HFFc6 (cell line): ENCODE data around the gene CCR2. TPM values are rescaled to one million over a fixed set of nuclear protein-coding genes. Genes with fewer than 3 reads are reported as not detected.
A peak's percentile ranks its signal among the peaks of the same experiment; 100 is the strongest.

Experiments used
- DNase-seq: peaks from one replicate; pipeline ENCODE4 v3.0.0-alpha.2; 2018
- H3K27ac Mint-ChIP-seq: 2 replicates; pipeline ENCODE4 v1.8.0; 2020; ENCODE audit warnings: mild to moderate bottlenecking, mixed read lengths
- H3K27me3 Mint-ChIP-seq: 2 replicates; pipeline ENCODE4 v1.8.0; 2021; ENCODE audit warnings: mild to moderate bottlenecking, moderate library complexity, mixed read lengths; ENCODE audit not compliant: insufficient read depth
- H3K36me3 Mint-ChIP-seq: 2 replicates; pipeline ENCODE4 v1.8.0; 2021; ENCODE audit warnings: low read depth, mixed read lengths
- H3K4me1 Mint-ChIP-seq: 2 replicates; pipeline ENCODE4 v1.8.0; 2020; ENCODE audit warnings: low read depth, mixed read lengths
- H3K4me3 Mint-ChIP-seq: 2 replicates; pipeline ENCODE4 v1.8.0; 2020; ENCODE audit warnings: mild to moderate bottlenecking, moderate library complexity, mixed read lengths
- H3K9me3 Mint-ChIP-seq: 2 replicates; pipeline ENCODE4 v1.8.0; 2020; ENCODE audit warnings: mild to moderate bottlenecking, mixed read lengths
- CTCF ChIP-seq: fragments of 200-600 bp; sonication (generic); IDR thresholded peaks from 2 replicates; pipeline ENCODE4 v1.5.0; 2021; ENCODE audit warnings: antibody characterized with exemption, mild to moderate bottlenecking
- total RNA-seq, 6 experiments: library from RNA; stranded (reverse); fragmentation: NEBNext Ultra II Directional; extraction: Animal tissue kit (Norgen Biotek cat#: 25700); gene quantifications; 2 replicates in 1 of 6; 3 replicates in 5 of 6; pipeline ENCODE4 v1.2.3, GENCODE V29; 2021

Gene CCR2
- total RNA-seq, 6 experiments from 2014 or later, result not detected

- H3K9me3 Mint-ChIP-seq, result no peaks in the 10 kb centered on the region
- peak; percentile 56 for DNase-seq
- TF ChIP-seq CTCF, result peak; percentile 86
- H3K4me3 Mint-ChIP-seq, result no peak overlapping the region
- H3K27me3 Mint-ChIP-seq, result peaks cover 25% of the 10 kb centered on the region
- no peaks in the 10 kb centered on the region for H3K4me1 Mint-ChIP-seq
- H3K27ac Mint-ChIP-seq, result no peak overlapping the region
- H3K36me3 Mint-ChIP-seq, result no peaks in the 10 kb centered on the region
Observed at GRCh38 chr3:46378426-46378942, 24.6 kb downstream of the CCR2 start.

- peaks cover 14% of the 10 kb centered on the region for H3K27me3 Mint-ChIP-seq
- H3K4me3 Mint-ChIP-seq, result peak overlapping the region; percentile 43; the same call in 1 of the 2 replicates
- no peaks in the 10 kb centered on the region for H3K4me1 Mint-ChIP-seq
- H3K36me3 Mint-ChIP-seq, result no peaks in the 10 kb centered on the region
- no peaks in the 10 kb centered on the region for H3K9me3 Mint-ChIP-seq
- no peak for DNase-seq
- no peak for TF ChIP-seq CTCF
- no peak overlapping the region for H3K27ac Mint-ChIP-seq
Observed at GRCh38 chr3:46380471-46381221, 26.7 kb downstream of the CCR2 start.

GRCh38 chr3:46381625-46382024, 27.7 kb downstream of the CCR2 start:
- H3K27ac Mint-ChIP-seq, result no peak overlapping the region
- H3K4me3 Mint-ChIP-seq, result no peak overlapping the region
- peaks cover 12% of the 10 kb centered on the region for H3K27me3 Mint-ChIP-seq
- TF ChIP-seq CTCF, result no peak
- H3K36me3 Mint-ChIP-seq, result no peaks in the 10 kb centered on the region
- DNase-seq, result no peak
- no peaks in the 10 kb centered on the region for H3K9me3 Mint-ChIP-seq
- peaks cover 8% of the 10 kb centered on the region for H3K4me1 Mint-ChIP-seq

GRCh38 chr3:46383211-46383950, 29.5 kb downstream of the CCR2 start:
- Mint-ChIP-seq H3K36me3 (no peaks in the 10 kb centered on the region), H3K27me3 (peaks cover 13% of the 10 kb centered on the region)
- no peak for TF ChIP-seq CTCF

GRCh38 chr3:46383951-46384330, 30.0 kb downstream of the CCR2 start:
- Mint-ChIP-seq H3K4me1 (peaks cover 10% of the 10 kb centered on the region), H3K27me3 (peaks cover 13% of the 10 kb centered on the region), H3K4me3 (no peak overlapping the region), H3K36me3 (no peaks in the 10 kb centered on the region), H3K9me3 (no peaks in the 10 kb centered on the region), H3K27ac (no peak overlapping the region)
- TF ChIP-seq CTCF, result no peak
- DNase-seq, result no peak

More at GRCh38 chr3:46383211-46383950, 29.5 kb downstream of the CCR2 start:
- Mint-ChIP-seq H3K4me3 (no peak overlapping the region), H3K4me1 (peaks cover 10% of the 10 kb centered on the region), H3K27ac (no peak overlapping the region), H3K9me3 (no peaks in the 10 kb centered on the region)
- no peak for DNase-seq
